Hepatocyte (in vitro differentiated cells): ENCODE results near the gene TNFRSF12A. TPM values are rescaled to one million over a fixed set of nuclear protein-coding genes. Genes with fewer than 3 reads are reported as not detected.

Experiments used
- DNase-seq: peaks from one replicate; pipeline ENCODE4 v3.0.0-alpha.2; 2016; ENCODE audit warnings: low spot score
- H2AFZ ChIP-seq: fragments of 200-600 bp; sonication (generic); 2 replicates; pipeline ENCODE4 v1.6.0; 2016; ENCODE audit warnings: antibody characterized with exemption, mild to moderate bottlenecking
- H3K27ac ChIP-seq: fragments of 200-600 bp; sonication (generic); 2 replicates; pipeline ENCODE4 v1.5.1; 2016; ENCODE audit warnings: mild to moderate bottlenecking
- H3K27me3 ChIP-seq: fragments of 200-600 bp; sonication (generic); 2 replicates; pipeline ENCODE4 v1.6.1; 2016
- H3K36me3 ChIP-seq: fragments of 200-600 bp; sonication (generic); replicated peaks from 2 replicates; pipeline ENCODE4 v1.5.1; 2016; ENCODE audit warnings: low read depth; ENCODE audit not compliant: insufficient read depth
- H3K4me1 ChIP-seq: fragments of 200-600 bp; sonication (generic); 2 replicates; pipeline ENCODE4 v1.5.1; 2016; ENCODE audit warnings: mild to moderate bottlenecking, moderate library complexity; ENCODE audit not compliant: insufficient read depth
- H3K4me2 ChIP-seq: fragments of 200-600 bp; sonication (generic); 2 replicates; pipeline ENCODE4 v1.6.0; 2016
- H3K4me3 ChIP-seq: fragments of 200-600 bp; sonication (generic); 2 replicates; pipeline ENCODE4 v1.5.1; 2016; ENCODE audit warnings: mild to moderate bottlenecking
- H3K79me2 ChIP-seq: fragments of 200-600 bp; sonication (generic); 2 replicates; pipeline ENCODE4 v1.6.0; 2017; ENCODE audit warnings: mild to moderate bottlenecking
- H3K9me2 ChIP-seq: fragments of 200-600 bp; sonication (generic); replicated peaks from 2 replicates; pipeline ENCODE4 v1.6.0; 2017; ENCODE audit warnings: mild to moderate bottlenecking; ENCODE audit not compliant: insufficient read depth
- H3K9me3 ChIP-seq: fragments of 200-600 bp; sonication (generic); 2 replicates; pipeline ENCODE4 v1.5.1; 2016; ENCODE audit warnings: low read depth, mild to moderate bottlenecking
- H4K20me1 ChIP-seq: fragments of 200-600 bp; sonication (generic); 2 replicates; pipeline ENCODE4 v1.6.0; 2016; ENCODE audit warnings: mild to moderate bottlenecking; ENCODE audit not compliant: insufficient read depth, poor library complexity, severe bottlenecking
- EZH2 ChIP-seq: fragments of 200-600 bp; sonication (generic); IDR thresholded peaks from 2 replicates; pipeline ENCODE4 v1.6.1; 2016; ENCODE audit warnings: antibody characterized with exemption, mild to moderate bottlenecking, borderline replicate concordance
- EZH2phosphoT487 ChIP-seq: fragments of 200-600 bp; sonication (generic); IDR thresholded peaks from one replicate; pipeline ENCODE4 v1.6.1; 2018; ENCODE audit warnings: antibody characterized with exemption, mild to moderate bottlenecking, low read depth, moderate library complexity; ENCODE audit not compliant: unreplicated experiment, severe bottlenecking
- whole genome bisulfite sequencing: methylation state at CpG from one replicate; pipeline ENCODE4 v1.1.6; 2016; ENCODE audit warnings: low lambda C conversion rate; ENCODE audit errors: missing lambda C conversion rate; 5-methylcytosine and 5-hydroxymethylcytosine counted together
- polyA plus RNA-seq: library from polyadenylated mRNA; unstranded; fragments of >200 nt; fragmentation: Nextera tagmentation; extraction: Ambion mirVana; gene quantifications from 2 replicates; pipeline ENCODE4 v1.2.1, GENCODE V29; 2016
- total RNA-seq: library from RNA; depleted of rRNA; stranded (reverse); fragments of >200 nt; gene quantifications from 2 replicates; pipeline ENCODE4 v1.2.3, GENCODE V29; 2014
- TF ChIP-seq, protein P1 (sequence below): fragments of 200-600 bp; sonication (generic); IDR thresholded peaks from 2 replicates; pipeline ENCODE4 v1.5.1; 2016; ENCODE audit warnings: antibody characterized with exemption, mild to moderate bottlenecking; ENCODE audit not compliant: poor library complexity

TNFRSF12A gene
- total and polyA plus RNA-seq, 2 experiments from 2014 or later, result 127 to 385 TPM

DNA sequence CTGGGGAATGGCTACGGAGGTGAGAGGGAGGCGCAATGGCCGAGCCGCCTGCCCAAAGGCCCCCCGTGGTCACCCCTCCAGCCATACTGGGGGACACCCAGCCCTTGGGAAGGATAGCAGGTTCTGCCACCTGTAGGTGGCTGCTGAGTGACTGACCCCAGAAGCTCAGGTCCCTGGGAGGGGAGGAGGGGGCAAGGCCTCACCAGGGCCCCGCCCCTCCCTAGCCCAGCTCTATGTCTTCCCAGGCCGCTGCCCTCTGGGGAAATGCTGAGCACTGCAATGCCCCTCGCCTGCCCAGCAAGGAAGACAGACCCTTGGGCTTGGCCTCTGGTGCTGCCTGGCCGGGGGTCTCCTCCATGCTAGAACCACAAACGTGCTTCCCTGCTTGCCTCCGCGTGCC, 18.9 kb upstream of the TNFRSF12A start:
- no peaks in the 10 kb centered on the region for H3K9me2 ChIP-seq
- TF ChIP-seq EZH2phosphoT487 (no peak), EZH2 (no peak)
- TF ChIP-seq, protein P1, sequence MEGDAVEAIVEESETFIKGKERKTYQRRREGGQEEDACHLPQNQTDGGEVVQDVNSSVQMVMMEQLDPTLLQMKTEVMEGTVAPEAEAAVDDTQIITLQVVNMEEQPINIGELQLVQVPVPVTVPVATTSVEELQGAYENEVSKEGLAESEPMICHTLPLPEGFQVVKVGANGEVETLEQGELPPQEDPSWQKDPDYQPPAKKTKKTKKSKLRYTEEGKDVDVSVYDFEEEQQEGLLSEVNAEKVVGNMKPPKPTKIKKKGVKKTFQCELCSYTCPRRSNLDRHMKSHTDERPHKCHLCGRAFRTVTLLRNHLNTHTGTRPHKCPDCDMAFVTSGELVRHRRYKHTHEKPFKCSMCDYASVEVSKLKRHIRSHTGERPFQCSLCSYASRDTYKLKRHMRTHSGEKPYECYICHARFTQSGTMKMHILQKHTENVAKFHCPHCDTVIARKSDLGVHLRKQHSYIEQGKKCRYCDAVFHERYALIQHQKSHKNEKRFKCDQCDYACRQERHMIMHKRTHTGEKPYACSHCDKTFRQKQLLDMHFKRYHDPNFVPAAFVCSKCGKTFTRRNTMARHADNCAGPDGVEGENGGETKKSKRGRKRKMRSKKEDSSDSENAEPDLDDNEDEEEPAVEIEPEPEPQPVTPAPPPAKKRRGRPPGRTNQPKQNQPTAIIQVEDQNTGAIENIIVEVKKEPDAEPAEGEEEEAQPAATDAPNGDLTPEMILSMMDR, result no peak
- no peak overlapping the region for H3K4me3 ChIP-seq
- H3K4me2 ChIP-seq, result no peak overlapping the region
- 83% methylated on average over 11 of the region's 12 CpGs for WGBS
- no peaks in the 10 kb centered on the region for H3K79me2 ChIP-seq
- DNase-seq, result no peak
- no peaks in the 10 kb centered on the region for H4K20me1 ChIP-seq
- H3K4me1 ChIP-seq, result peaks cover 2% of the 10 kb centered on the region
- no peaks in the 10 kb centered on the region for H3K27me3 ChIP-seq
- no peaks in the 10 kb centered on the region for H3K9me3 ChIP-seq
- H3K27ac ChIP-seq, result no peak overlapping the region
- H3K36me3 ChIP-seq, result no peaks in the 10 kb centered on the region
- H2AFZ ChIP-seq, result no peak overlapping the region

DNA sequence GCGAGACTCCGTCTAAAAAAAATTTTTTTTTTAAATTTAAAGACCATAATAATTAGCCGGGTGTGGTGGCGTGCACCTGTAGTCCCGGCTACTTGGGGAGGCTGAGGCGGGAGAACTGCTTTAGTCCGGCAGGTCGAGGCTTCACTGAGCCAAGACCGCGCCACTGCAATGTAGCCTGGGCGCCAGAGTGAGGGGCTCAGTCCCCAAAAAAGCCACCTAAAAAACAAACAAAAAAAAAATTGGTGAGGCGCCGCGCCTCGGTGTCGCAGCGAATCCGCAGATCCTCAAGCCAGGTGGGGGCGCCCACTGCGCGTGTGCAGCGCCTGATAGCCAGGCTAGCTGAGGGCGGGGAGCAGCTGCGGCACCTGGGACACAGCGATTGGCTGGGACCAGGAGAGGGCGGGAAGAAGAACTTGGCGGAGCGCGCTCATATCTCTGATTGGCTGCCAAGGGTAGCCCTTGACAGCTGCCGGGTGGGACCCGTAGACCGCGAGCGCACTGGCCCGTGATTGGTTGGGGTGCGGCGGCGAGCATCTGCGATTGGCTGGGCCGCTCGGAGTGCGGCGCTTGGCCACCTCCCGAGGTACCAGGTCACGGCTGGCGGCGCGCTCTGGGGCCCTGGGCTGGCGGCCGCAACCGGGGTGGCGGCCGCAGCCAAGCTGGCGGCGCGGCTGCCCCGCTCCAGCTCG, 16.4 kb upstream of the TNFRSF12A start:
- WGBS, result 9% methylated on average over 50 of the region's 58 CpGs
- no peaks in the 10 kb centered on the region for H3K9me3 ChIP-seq
- H3K27me3 ChIP-seq, result no peaks in the 10 kb centered on the region
- no peak for TF ChIP-seq EZH2
- TF ChIP-seq, protein P1, result peak; percentile 65
- H3K79me2 ChIP-seq, result no peaks in the 10 kb centered on the region
- DNase-seq, result peak; percentile 99
- H3K27ac ChIP-seq, result no peak overlapping the region
- no peak overlapping the region for H2AFZ ChIP-seq
- H3K9me2 ChIP-seq, result no peaks in the 10 kb centered on the region
- no peaks in the 10 kb centered on the region for H4K20me1 ChIP-seq
- no peak overlapping the region for H3K4me3 ChIP-seq
- no peaks in the 10 kb centered on the region for H3K36me3 ChIP-seq
- H3K4me1 ChIP-seq, result peaks cover 25% of the 10 kb centered on the region
- peak overlapping the region; percentile 61 for H3K4me2 ChIP-seq

DNA sequence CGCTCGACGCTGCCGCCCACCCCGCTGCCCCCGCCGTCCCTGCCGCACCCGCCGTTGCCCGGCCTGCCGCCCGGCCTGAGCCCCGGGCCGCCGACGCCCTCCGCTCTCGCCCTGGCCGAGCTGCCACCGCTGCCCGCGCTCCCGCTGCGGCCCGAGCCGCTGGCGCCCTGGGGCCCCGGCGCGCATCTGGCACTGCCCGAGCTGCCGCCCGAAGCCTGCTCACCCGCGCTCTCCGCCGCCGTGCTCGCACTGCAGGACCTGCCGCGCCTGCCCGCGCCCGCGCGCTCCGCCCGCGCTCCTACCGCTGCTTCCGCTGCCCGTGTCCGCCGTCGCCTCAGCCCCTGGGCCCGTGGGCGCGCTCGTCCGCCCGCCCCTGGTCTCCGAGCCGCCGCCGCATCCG, 15.8 kb upstream of the TNFRSF12A start:
- Histone ChIP-seq H3K27ac (no peak overlapping the region), H3K36me3 (no peaks in the 10 kb centered on the region), H3K4me2 (no peak overlapping the region), H3K4me3 (no peak overlapping the region), H3K9me2 (no peaks in the 10 kb centered on the region), H3K27me3 (no peaks in the 10 kb centered on the region), H3K79me2 (no peaks in the 10 kb centered on the region), H4K20me1 (no peaks in the 10 kb centered on the region), H3K4me1 (peaks cover 31% of the 10 kb centered on the region), H2AFZ (no peak overlapping the region), H3K9me3 (no peaks in the 10 kb centered on the region)
- peak; percentile 62 for DNase-seq
- TF ChIP-seq EZH2phosphoT487 (no peak), EZH2 (no peak)
- TF ChIP-seq, protein P1, result no peak
- WGBS, result 0% methylated on average over 1 of the region's 67 CpGs
